Endodermal cell (in vitro differentiated cells): ENCODE results near the gene IFI27. TPM values are rescaled to one million over a fixed set of nuclear protein-coding genes. Genes with fewer than 3 reads are reported as not detected.
A peak's percentile ranks its signal among the peaks of the same experiment; 100 is the strongest.

Experiments
- DNase-seq: peaks from one replicate; pipeline ENCODE4 v3.0.0-alpha.2; 2017
- H3K27ac ChIP-seq: 2 replicates; pipeline ENCODE4 v1.5.1; 2013; ENCODE audit warnings: mild to moderate bottlenecking, low read depth, low read length, moderate library complexity
- H3K27me3 ChIP-seq: 2 replicates; pipeline ENCODE4 v1.6.1; 2013; ENCODE audit warnings: mild to moderate bottlenecking, low read length, moderate library complexity; ENCODE audit not compliant: insufficient read depth, control insufficient read depth, poor library complexity, severe bottlenecking
- H3K36me3 ChIP-seq: 2 replicates; pipeline ENCODE4 v1.7.0; 2013; ENCODE audit warnings: mild to moderate bottlenecking, low read length, moderate library complexity; ENCODE audit not compliant: control insufficient read depth, insufficient read depth
- H3K4me1 ChIP-seq: one replicate; pipeline ENCODE4 v1.7.0; 2013; ENCODE audit warnings: low read length; ENCODE audit not compliant: control insufficient read depth, insufficient read depth
- H3K4me3 ChIP-seq: 2 replicates; pipeline ENCODE4 v1.5.1; 2013; ENCODE audit warnings: mild to moderate bottlenecking, low read length, moderate library complexity
- H3K9ac ChIP-seq: 2 replicates; pipeline ENCODE4 v1.6.1; 2013; ENCODE audit warnings: mild to moderate bottlenecking, low read length, moderate library complexity; ENCODE audit not compliant: poor library complexity, severe bottlenecking; ENCODE audit errors: extremely low read depth
- H3K9me3 ChIP-seq: 2 replicates; pipeline ENCODE4 v1.6.1; 2013; ENCODE audit warnings: mild to moderate bottlenecking, low read length, moderate library complexity; ENCODE audit not compliant: control insufficient read depth
- H3K27ac Mint-ChIP-seq: 2 replicates; pipeline ENCODE4 v1.8.0; 2020; ENCODE audit warnings: mixed read lengths
- H3K27me3 Mint-ChIP-seq: 2 replicates; pipeline ENCODE4 v1.8.0; 2021; ENCODE audit warnings: mild to moderate bottlenecking, mixed read lengths; ENCODE audit not compliant: insufficient read depth
- H3K36me3 Mint-ChIP-seq: 2 replicates; pipeline ENCODE4 v1.8.0; 2020; ENCODE audit warnings: low read depth, mixed read lengths
- H3K4me1 Mint-ChIP-seq: 2 replicates; pipeline ENCODE4 v1.8.0; 2020; ENCODE audit warnings: mixed read lengths
- H3K4me3 Mint-ChIP-seq: 2 replicates; pipeline ENCODE4 v1.8.0; 2020; ENCODE audit warnings: mild to moderate bottlenecking, moderate library complexity, mixed read lengths
- H3K9me3 Mint-ChIP-seq: 2 replicates; pipeline ENCODE4 v1.8.0; 2020; ENCODE audit warnings: mild to moderate bottlenecking, mixed read lengths
- CTCF ChIP-seq: fragments of 200-600 bp; sonication (generic); conservative IDR thresholded peaks from 2 replicates; pipeline ENCODE4 v1.5.0; 2021; ENCODE audit warnings: antibody characterized with exemption, mild to moderate bottlenecking
- WGBS, 2 experiments: methylation state at CpG; one replicate each; pipeline versions ENCODE4 v1.1.5 to v1.1.7; 2013; ENCODE audit warnings: missing lambda C conversion rate in 2 of 2, mixed read lengths in 1 of 2; ENCODE audit not compliant: insufficient coverage in 1 of 2, insufficient read length in 1 of 2; 5-methylcytosine and 5-hydroxymethylcytosine counted together
- total RNA-seq, 2 donors: library from RNA; stranded (reverse); fragmentation: NEBNext Ultra II Directional in 1 of 2; extraction: Animal tissue kit (Norgen Biotek cat#: 25700) in 1 of 2; gene quantifications; 2 replicates in 1 of 2; 3 replicates in 1 of 2; pipeline ENCODE4 v1.2.1, GENCODE V29; 2021

The IFI27 gene
- total RNA-seq, 2 donors from 2014 or later = 1.9 to 9.0 TPM

GRCh38 chr14:94112513-94113063 is 2.1 kb downstream of the IFI27 start:
- no peaks in the 10 kb centered on the region for H3K4me1 Mint-ChIP-seq
- no peaks in the 10 kb centered on the region for H3K9me3 Mint-ChIP-seq
- H3K27ac Mint-ChIP-seq = no peak overlapping the region
- Histone ChIP-seq H3K4me3 (no peak overlapping the region), H3K27me3 (no peaks in the 10 kb centered on the region), H3K9ac (no peak overlapping the region), H3K9me3 (no peaks in the 10 kb centered on the region), H3K36me3 (no peaks in the 10 kb centered on the region), H3K27ac (no peak overlapping the region), H3K4me1 (no peaks in the 10 kb centered on the region)
- TF ChIP-seq CTCF = no peak
- no peaks in the 10 kb centered on the region for H3K36me3 Mint-ChIP-seq
- peaks cover under 1% of the 10 kb centered on the region for H3K27me3 Mint-ChIP-seq
- DNase-seq = peak; percentile 17
- H3K4me3 Mint-ChIP-seq = no peak overlapping the region
- WGBS, 2 experiments = 88 to 93% methylated on average over 4 to 6 of the region's 6 CpGs

- Mint-ChIP-seq H3K36me3 (no peaks in the 10 kb centered on the region), H3K4me1 (no peaks in the 10 kb centered on the region), H3K27me3 (peaks cover 5% of the 10 kb centered on the region), H3K27ac (no peak overlapping the region), H3K4me3 (no peak overlapping the region), H3K9me3 (no peaks in the 10 kb centered on the region)
- no peaks in the 10 kb centered on the region for H3K9me3 ChIP-seq
- DNase-seq = peak; percentile 12
- no peaks in the 10 kb centered on the region for H3K4me1 ChIP-seq
- no peak overlapping the region for H3K4me3 ChIP-seq
- TF ChIP-seq CTCF = no peak
- WGBS, 2 experiments = 94 to 100% methylated on average over 7 of the region's 7 CpGs
- H3K27me3 ChIP-seq = no peaks in the 10 kb centered on the region
- no peak overlapping the region for H3K9ac ChIP-seq
- no peak overlapping the region for H3K27ac ChIP-seq
- no peaks in the 10 kb centered on the region for H3K36me3 ChIP-seq
Measured at GRCh38 chr14:94113073-94113472, 2.5 kb downstream of the IFI27 start.

GRCh38 chr14:94113490-94113889 is 3.0 kb downstream of the IFI27 start:
- Mint-ChIP-seq H3K27me3 (peaks cover 5% of the 10 kb centered on the region), H3K27ac (no peak overlapping the region), H3K4me3 (no peak overlapping the region), H3K9me3 (no peaks in the 10 kb centered on the region), H3K36me3 (no peaks in the 10 kb centered on the region), H3K4me1 (no peaks in the 10 kb centered on the region)
- TF ChIP-seq CTCF = no peak
- H3K27me3 ChIP-seq = no peaks in the 10 kb centered on the region
- no peak overlapping the region for H3K9ac ChIP-seq
- H3K4me3 ChIP-seq = no peak overlapping the region
- H3K4me1 ChIP-seq = no peaks in the 10 kb centered on the region
- 78 to 93% methylated on average over 4 to 6 of the region's 6 CpGs for WGBS, 2 experiments
- no peaks in the 10 kb centered on the region for H3K9me3 ChIP-seq
- peak; percentile 17 for DNase-seq
- H3K27ac ChIP-seq = no peak overlapping the region
- no peaks in the 10 kb centered on the region for H3K36me3 ChIP-seq
